Kidney epithelial cell (primary cell): ENCODE results near the gene FAM117A. TPM values are rescaled to one million over a fixed set of nuclear protein-coding genes. Genes with fewer than 3 reads are reported as not detected.

Experiments used
- DNase-seq: peaks from one replicate; pipeline ENCODE4 v3.0.0-alpha.2; 2010; ENCODE audit warnings: low read depth
- H3K27me3 ChIP-seq: 2 replicates; pipeline ENCODE4 v1.6.0; 2011; ENCODE audit warnings: low read length; ENCODE audit not compliant: control insufficient read depth, insufficient read depth
- H3K36me3 ChIP-seq: 2 replicates; pipeline ENCODE4 v1.5.1; 2011; ENCODE audit warnings: low read length; ENCODE audit not compliant: control insufficient read depth, insufficient read depth
- H3K4me3 ChIP-seq: 2 replicates; pipeline ENCODE4 v1.5.1; 2011; ENCODE audit warnings: low read depth, mild to moderate bottlenecking, control low read depth, low read length
- total RNA-seq: library from RNA; depleted of rRNA; stranded (reverse); fragments of >200 nt; gene quantifications from 2 replicates; pipeline ENCODE4 v1.2.3, GENCODE V29; 2015
- TF ChIP-seq, protein P1 (sequence below): IDR thresholded peaks from 2 replicates; pipeline ENCODE4 v1.5.1; 2011; ENCODE audit warnings: mild to moderate bottlenecking, moderate library complexity, low read length, control low read depth, inconsistent platforms; ENCODE audit not compliant: insufficient read depth, poor library complexity, severe bottlenecking

Gene FAM117A
- total RNA-seq, 1 donor from 2014 or later: 10.5 TPM

DNA sequence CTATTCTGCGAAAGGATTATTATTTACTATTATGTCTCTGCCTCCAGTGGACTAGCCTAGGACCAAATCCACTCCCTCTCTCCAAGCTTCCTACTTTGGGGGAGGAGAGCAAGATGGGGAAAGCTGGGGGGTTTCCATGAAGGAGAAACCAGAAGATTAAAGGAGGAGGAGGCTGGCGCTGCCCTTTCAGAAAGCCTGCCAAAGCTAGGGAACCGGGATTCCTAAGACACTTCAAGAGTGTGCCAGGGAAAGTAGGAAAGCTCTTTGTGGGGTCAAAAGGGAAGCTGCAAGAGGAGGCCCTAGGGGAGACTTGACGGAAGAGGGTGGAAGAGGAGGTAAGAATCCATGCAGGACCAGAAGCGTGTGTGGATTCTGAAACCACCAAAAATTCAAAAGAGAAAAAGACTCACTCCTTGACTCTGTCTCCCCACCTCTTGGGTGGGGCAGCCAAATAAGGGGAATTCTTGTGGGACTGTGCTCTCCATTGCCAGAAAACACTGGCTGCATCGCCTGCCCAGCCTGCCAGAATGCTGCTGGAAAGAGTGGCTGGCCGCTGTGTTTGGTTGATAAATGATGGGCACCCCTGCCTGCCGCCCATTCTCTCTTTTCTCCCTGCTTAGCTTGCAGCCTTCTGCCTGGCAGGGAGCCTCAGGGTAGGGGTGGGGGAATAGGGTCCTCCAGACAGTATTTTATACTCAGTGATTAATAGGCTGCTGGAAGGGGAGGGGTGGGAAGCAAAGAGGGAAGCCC lies 12.8 kb upstream of the FAM117A start:
- no peaks in the 10 kb centered on the region for H3K27me3 ChIP-seq
- TF ChIP-seq, protein P1, sequence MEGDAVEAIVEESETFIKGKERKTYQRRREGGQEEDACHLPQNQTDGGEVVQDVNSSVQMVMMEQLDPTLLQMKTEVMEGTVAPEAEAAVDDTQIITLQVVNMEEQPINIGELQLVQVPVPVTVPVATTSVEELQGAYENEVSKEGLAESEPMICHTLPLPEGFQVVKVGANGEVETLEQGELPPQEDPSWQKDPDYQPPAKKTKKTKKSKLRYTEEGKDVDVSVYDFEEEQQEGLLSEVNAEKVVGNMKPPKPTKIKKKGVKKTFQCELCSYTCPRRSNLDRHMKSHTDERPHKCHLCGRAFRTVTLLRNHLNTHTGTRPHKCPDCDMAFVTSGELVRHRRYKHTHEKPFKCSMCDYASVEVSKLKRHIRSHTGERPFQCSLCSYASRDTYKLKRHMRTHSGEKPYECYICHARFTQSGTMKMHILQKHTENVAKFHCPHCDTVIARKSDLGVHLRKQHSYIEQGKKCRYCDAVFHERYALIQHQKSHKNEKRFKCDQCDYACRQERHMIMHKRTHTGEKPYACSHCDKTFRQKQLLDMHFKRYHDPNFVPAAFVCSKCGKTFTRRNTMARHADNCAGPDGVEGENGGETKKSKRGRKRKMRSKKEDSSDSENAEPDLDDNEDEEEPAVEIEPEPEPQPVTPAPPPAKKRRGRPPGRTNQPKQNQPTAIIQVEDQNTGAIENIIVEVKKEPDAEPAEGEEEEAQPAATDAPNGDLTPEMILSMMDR: no peak
- DNase-seq: no peak
- H3K36me3 ChIP-seq: no peaks in the 10 kb centered on the region
- H3K4me3 ChIP-seq: no peak overlapping the region

DNA sequence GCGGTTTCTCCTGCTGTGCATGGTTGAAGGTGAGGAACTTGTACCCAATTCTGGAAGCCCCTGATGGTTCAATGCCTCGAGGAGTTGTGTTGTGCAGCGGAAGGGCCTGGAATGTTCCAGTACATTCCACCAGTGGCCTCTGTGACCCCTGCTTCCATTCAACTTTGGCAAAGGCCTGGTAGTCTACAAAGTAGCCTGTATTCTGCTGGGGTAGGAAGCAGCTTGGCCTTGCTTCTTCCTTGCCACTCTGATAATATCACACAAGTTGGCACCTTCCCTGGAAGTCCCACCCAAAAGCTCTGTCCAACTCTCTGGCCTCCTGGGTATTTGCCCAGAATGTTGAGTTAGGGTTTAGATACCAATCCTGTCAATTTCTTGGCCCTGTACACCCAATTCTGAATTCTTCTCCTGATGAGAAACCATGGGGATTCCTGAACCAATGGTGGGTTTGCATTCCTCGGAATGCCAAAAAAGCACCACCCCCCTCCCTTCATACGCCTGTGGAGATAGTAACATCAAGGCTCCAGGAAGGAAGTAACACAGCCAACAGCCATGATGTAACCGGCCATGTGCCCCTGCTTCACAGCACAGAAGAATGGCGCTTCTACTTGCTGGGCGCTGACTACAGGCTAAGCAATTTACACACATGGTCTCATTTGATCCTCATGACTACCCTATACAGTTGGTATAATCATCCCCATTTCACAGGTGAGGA lies 11.8 kb upstream of the FAM117A start:
- Histone ChIP-seq H3K36me3 (no peaks in the 10 kb centered on the region), H3K4me3 (no peak overlapping the region), H3K27me3 (no peaks in the 10 kb centered on the region)
- no peak for DNase-seq
- TF ChIP-seq, protein P1: no peak

DNA sequence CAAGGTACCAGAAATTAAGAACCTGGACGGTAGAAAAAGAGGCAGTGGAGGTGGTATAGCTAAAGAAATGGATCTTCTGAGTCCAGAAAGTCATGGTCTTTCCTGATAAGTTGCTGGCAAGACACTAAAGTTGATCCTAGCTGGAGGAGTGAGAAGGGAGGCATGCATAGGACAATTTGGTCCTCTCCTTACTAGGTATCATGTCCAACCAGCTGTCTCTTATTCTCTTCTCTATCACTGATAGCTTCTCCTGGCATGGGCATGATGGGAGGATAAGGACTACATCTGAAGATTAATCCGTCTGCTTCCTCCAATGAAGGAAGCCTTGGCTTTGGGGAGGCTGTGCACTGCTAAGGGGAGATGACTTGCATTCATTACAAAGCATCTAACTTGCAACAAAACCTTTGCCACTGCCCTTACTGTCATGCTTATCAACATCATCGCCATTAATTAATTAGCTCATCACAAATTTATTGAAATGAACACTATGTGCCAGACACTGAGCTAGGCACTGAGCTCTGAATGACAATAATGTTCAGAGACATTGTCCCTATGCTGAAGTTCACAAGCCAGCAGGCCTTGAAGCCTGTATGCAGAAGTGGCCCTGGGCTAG lies 3.1 kb upstream of the FAM117A start:
- H3K27me3 ChIP-seq: peaks cover 6% of the 10 kb centered on the region
- H3K4me3 ChIP-seq: no peak overlapping the region
- H3K36me3 ChIP-seq: no peaks in the 10 kb centered on the region
- TF ChIP-seq, protein P1: no peak
- DNase-seq: no peak

DNA sequence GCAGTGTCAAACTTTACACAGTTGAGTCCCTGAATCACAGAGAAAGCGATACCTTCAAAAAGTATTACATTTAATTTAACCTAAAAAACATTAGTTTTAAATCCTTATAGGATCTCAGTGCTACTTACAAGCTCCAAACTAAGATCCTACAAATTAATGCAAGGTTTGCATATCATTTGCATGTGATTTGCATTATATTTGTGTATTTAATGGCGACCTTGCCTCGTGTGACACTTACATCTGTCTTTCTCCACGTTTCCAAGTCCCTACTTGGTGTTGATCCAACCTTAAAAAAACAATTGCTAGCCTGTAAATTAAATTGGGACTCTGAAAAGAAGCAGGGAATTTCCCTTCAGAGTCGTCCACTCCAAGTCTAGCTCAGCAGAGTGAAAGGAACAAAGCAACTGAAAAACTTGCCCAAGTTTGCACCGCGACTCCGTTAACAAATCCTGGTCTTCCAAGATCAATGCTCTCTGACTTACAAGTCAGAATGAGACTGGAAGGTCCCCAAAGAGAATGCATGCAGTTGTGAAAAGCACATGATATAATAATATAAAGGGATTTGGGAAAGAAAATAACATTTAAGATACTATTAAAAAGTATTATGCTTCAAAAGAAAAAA lies 739 bp upstream of the FAM117A start:
- DNase-seq: no peak
- H3K36me3 ChIP-seq: no peaks in the 10 kb centered on the region
- no peak overlapping the region for H3K4me3 ChIP-seq
- TF ChIP-seq, protein P1: no peak
- H3K27me3 ChIP-seq: peaks cover 6% of the 10 kb centered on the region

DNA sequence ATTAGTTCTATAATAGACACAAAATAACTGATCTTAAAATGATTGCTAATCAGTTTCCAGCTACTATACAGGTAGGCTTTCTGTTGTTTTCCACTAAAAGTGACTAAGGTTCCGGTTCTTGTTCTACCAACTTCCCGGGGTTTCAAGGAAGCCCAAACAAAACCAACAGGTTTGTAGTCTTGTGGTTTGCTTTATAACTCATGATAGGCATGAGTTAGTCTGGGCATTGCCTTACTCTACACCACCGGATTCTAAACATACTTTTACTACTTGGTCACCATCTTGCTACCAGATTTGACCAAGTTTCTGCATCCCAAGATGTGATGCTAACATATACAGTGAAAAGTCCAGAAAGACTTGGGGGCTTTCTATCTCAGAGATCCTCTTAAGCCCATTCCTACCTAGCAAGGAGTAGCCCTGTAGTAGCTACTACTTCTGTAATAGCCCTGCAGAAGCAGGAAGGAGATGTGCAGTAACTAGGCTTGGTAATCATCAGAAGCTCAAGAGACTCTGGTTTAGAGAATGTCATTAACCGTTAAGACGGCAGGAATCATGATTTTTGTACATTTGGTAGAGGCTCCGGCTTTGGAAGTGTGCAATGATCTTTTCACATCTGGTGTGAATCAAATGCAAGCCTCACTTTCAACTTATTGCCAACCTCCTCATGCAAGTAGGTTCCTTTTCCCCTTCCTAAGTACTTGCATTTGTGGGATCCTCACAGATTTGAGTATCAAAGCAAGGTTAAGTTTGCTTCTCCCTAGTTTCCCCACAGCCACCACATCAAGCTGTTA lies 1.6 kb downstream of the FAM117A start:
- Histone ChIP-seq H3K4me3 (no peak overlapping the region), H3K36me3 (no peaks in the 10 kb centered on the region), H3K27me3 (peaks cover 6% of the 10 kb centered on the region)
- TF ChIP-seq, protein P1: no peak
- DNase-seq: peak; percentile 29
